HUES6 (cell line): ENCODE data around the gene TMED9.
A peak's percentile ranks its signal among the peaks of the same experiment; 100 is the strongest.

Experiments
- H3K27ac ChIP-seq: 2 replicates; pipeline ENCODE4 v1.7.0; 2013; ENCODE audit warnings: low read depth, mild to moderate bottlenecking, low read length, inconsistent platforms
- H3K27me3 ChIP-seq: 2 replicates; pipeline ENCODE4 v1.6.1; 2013; ENCODE audit warnings: low read length; ENCODE audit not compliant: control insufficient read depth, insufficient read depth
- H3K36me3 ChIP-seq: 2 replicates; pipeline ENCODE4 v1.6.1; 2013; ENCODE audit warnings: low read length; ENCODE audit not compliant: control insufficient read depth, insufficient read depth
- H3K4me1 ChIP-seq: 2 replicates; pipeline ENCODE4 v1.6.1; 2013; ENCODE audit warnings: low read length; ENCODE audit not compliant: control insufficient read depth, insufficient read depth
- H3K4me3 ChIP-seq: 2 replicates; pipeline ENCODE4 v1.5.1; 2013; ENCODE audit warnings: low read depth, low read length
- H3K9ac ChIP-seq: one replicate; pipeline ENCODE4 v1.6.1; 2013; ENCODE audit warnings: mild to moderate bottlenecking, low read length
- H3K9me3 ChIP-seq: 2 replicates; pipeline ENCODE4 v1.6.1; 2013; ENCODE audit warnings: low read depth, low read length; ENCODE audit not compliant: control insufficient read depth, insufficient read depth

The TMED9 gene

DNA sequence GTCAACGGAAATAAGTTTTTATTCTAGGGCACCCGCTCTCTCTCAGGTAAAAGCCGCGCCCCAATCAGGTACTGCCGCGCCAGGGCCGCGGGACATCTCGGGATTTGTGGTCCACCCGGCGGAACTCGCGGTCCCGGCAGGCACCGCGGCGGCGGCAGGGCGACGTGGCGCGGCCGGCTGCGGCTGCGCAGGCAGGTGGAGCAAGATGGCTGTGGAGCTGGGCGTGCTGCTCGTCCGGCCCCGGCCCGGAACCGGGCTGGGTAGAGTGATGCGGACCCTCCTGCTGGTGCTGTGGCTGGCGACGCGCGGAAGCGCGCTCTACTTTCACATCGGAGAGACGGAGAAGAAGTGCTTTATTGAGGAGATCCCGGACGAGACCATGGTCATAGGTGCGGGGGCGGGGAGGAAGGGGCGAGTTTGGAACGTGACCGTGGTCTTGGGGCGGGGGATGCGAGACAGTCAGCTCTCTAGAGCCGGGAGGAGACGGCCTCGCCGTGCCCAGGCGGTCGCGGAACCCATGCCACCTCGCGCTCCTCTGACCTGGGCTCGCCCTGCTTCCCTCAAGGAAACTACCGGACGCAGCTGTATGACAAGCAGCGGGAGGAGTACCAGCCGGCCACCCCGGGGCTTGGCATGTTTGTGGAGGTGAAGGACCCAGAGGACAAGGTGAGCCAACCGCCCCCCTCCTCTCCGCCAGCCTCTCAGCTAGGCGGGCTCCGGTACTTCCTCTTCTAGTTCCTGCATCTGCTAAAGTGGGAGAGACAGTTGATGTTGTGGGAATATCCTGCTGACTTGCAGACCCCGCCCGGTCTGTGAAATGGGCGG, at the start of gene TMED9:
TSS of gene TMED9 (plus strand) at position 194 of the 825 bp plus-strand sequence. CDS start at position 206, 12 bp downstream.
- H3K4me3 ChIP-seq = peak within 1 kb of the TSS; percentile 100
- peak within 1 kb of the TSS; percentile 95 for H3K9ac ChIP-seq
- peaks cover 37% of the 10 kb centered on the region for H3K36me3 ChIP-seq
- H3K9me3 ChIP-seq = no peaks in the 10 kb centered on the region
- H3K27me3 ChIP-seq = peaks cover 15% of the 10 kb centered on the region; the same call in 1 of the 2 replicates
- H3K4me1 ChIP-seq = no peaks in the 10 kb centered on the region
- H3K27ac ChIP-seq = peak within 1 kb of the TSS; percentile 83; the same call in 1 of the 2 replicates

DNA sequence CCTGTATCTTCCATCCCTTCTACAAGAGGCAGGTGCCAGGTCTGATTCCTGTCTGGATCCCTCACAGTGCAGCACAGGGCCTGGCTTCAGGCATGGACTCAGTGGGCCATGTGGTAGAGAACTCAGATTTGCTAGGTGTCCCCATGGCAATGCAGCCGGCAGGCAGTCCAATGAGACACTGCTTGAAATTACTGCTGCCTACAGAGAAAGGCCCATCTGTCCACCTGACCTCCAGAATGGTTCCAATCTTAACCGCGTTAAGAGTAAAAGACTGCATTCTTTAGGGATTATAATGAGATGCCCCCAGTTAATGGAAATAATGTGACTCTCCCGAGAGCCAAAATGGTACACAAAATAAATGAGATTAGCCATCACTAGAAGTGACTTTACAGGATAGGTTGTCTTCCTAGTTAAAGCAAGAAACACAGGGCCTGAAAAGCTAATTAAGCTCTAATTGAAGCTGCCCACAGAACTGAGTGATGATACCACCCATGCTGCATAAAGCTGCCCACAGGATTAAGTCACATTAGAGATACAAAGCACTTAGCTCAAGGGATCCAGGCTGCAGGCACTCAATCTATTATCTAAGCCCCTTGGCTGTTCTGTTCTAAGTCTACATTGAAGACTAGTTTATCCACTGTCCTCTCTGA, 49.1 kb upstream of the TMED9 start:
- Histone ChIP-seq H3K36me3 (peaks cover 25% of the 10 kb centered on the region), H3K9me3 (no peaks in the 10 kb centered on the region), H3K4me1 (peaks cover 16% of the 10 kb centered on the region; the same call in 1 of the 2 replicates), H3K9ac (no peak overlapping the region), H3K27me3 (no peaks in the 10 kb centered on the region), H3K27ac (no peak overlapping the region), H3K4me3 (no peak overlapping the region)

DNA sequence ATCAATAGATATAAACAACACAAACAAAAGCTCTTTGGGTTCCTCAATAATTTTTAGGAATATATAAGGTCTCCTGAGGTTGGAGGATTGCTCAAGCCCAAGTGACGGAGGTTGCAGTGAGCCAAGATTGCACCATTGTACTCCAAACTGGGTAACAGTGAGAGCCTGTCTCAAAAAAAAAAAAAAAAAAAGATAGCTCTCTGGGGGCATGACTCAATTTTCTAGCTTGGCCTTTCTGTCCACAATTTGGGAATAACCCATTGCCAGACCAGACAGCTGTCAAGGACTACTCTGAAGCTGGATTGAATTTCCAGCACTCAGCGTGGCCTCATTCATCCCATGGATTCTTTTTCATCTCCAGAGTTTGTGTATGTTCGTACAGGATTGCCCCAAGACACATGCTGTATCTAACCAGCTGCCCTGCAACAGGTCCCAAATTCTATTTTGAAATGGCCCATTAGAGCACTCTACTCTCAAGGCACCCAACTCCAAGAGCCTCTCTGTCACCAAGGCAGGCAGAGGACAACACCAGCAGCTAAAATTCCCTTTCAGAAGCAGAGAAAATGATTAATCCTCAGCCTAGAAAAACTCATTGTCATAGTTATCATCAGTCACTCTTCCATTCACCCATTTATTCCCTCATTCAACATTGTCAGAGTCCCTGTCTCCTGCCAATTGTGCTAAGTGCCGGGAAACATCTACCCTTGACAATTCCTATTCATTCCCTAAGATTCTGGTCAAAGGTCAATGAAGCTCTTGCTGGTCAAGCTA, 46.3 kb upstream of the TMED9 start:
- H3K27me3 ChIP-seq = no peaks in the 10 kb centered on the region
- H3K4me1 ChIP-seq = peaks cover 12% of the 10 kb centered on the region; the same call in 1 of the 2 replicates
- no peaks in the 10 kb centered on the region for H3K9me3 ChIP-seq
- no peak overlapping the region for H3K4me3 ChIP-seq
- H3K36me3 ChIP-seq = peaks cover 16% of the 10 kb centered on the region
- H3K9ac ChIP-seq = peak overlapping the region; percentile 11
- peak overlapping the region; percentile 50; the same call in 1 of the 2 replicates for H3K27ac ChIP-seq

DNA sequence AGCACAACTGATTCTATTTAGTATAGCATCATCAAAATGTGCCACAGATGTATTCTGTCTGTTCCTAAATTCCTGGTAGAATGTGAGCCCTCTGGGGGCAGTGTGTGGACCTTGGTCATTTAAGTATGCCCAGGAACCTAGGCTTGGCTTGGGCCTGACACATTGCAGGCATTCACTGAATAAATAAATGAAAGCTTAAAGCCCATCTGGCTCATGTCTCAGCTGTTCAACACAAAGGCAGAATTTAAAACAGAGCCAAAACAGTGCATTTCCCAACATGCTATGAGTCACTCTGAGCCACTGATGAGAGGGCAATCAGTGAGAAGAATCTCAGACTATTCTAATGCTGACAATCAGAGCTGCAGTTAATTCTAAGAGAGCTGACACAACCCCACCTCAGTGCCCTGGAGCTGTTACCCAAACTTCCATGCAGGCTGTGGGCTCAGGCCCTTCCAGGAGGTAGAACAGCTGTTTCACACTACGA, 45.7 kb upstream of the TMED9 start:
- Histone ChIP-seq H3K27ac (peak overlapping the region; percentile 50; the same call in 1 of the 2 replicates), H3K4me3 (no peak overlapping the region), H3K27me3 (no peaks in the 10 kb centered on the region), H3K4me1 (peaks cover 12% of the 10 kb centered on the region; the same call in 1 of the 2 replicates), H3K9me3 (no peaks in the 10 kb centered on the region), H3K36me3 (peaks cover 22% of the 10 kb centered on the region), H3K9ac (peak overlapping the region; percentile 30)

DNA sequence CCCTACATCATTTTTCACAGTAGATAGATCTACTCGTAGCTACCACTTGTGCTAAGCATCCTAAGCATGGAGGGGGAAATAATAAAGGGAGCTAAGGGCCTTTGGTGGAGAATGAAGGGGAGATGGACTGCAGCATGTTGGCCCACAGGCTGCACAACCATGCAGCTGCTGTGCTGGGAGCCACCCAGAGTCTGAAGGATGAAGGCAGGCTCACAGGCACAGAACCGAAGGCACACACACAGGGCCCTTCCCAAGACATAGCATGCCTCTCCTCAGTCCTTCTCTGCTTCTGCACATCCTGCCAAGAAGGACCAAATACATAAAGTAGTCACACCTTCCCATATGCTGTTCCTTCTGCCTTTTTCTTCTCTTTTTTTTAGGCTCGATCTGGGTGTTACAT, 44.3 kb upstream of the TMED9 start:
- Histone ChIP-seq H3K4me1 (peaks cover 13% of the 10 kb centered on the region), H3K9ac (no peak overlapping the region), H3K36me3 (peaks cover 29% of the 10 kb centered on the region), H3K4me3 (no peak overlapping the region), H3K9me3 (no peaks in the 10 kb centered on the region), H3K27ac (no peak overlapping the region), H3K27me3 (no peaks in the 10 kb centered on the region)

DNA sequence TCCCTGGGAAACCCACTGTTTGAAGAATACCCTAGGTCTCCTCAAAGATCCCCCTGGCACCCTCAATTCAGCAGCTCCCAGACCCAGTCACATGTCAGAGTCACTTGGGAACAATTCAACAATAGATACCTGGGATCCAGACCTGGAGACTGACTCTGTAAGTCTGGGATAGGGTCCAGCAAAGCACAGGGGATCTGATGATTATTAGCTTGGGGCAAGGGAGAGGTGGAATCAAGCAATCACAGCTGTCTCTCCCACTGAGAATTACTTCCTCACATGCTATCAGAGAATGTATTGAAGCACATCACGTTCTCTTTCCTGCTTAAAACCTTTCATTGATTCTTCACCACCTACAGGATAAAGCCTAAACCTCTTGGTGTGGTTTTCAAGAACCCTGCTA, 43.5 kb upstream of the TMED9 start:
- peaks cover 20% of the 10 kb centered on the region for H3K4me1 ChIP-seq
- H3K27me3 ChIP-seq = no peaks in the 10 kb centered on the region
- H3K27ac ChIP-seq = no peak overlapping the region
- no peak overlapping the region for H3K4me3 ChIP-seq
- no peak overlapping the region for H3K9ac ChIP-seq
- peaks cover 33% of the 10 kb centered on the region for H3K36me3 ChIP-seq
- H3K9me3 ChIP-seq = no peaks in the 10 kb centered on the region

DNA sequence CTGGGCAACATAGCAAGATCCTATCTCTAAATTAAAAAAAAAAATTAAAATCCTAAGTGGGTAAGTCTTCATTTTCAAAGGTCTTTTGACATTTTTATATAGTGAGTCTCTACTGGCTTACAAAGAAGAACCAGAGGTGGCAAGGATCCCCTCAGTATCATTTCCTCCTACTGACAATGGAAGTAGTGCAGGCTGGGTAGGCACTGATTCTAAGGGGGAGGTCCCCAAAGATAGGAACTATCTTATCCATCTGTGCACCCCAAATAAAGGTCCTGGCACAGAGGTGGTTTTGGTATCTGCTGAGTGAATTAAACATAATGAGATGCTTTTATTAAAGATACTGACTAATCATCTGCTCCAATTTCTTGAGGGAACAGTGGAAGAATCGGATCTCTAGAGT, 41.9 kb upstream of the TMED9 start:
- H3K9ac ChIP-seq = no peak overlapping the region
- no peak overlapping the region for H3K27ac ChIP-seq
- peaks cover 33% of the 10 kb centered on the region for H3K36me3 ChIP-seq
- peaks cover 24% of the 10 kb centered on the region for H3K4me1 ChIP-seq
- H3K9me3 ChIP-seq = no peaks in the 10 kb centered on the region
- no peaks in the 10 kb centered on the region for H3K27me3 ChIP-seq
- no peak overlapping the region for H3K4me3 ChIP-seq

DNA sequence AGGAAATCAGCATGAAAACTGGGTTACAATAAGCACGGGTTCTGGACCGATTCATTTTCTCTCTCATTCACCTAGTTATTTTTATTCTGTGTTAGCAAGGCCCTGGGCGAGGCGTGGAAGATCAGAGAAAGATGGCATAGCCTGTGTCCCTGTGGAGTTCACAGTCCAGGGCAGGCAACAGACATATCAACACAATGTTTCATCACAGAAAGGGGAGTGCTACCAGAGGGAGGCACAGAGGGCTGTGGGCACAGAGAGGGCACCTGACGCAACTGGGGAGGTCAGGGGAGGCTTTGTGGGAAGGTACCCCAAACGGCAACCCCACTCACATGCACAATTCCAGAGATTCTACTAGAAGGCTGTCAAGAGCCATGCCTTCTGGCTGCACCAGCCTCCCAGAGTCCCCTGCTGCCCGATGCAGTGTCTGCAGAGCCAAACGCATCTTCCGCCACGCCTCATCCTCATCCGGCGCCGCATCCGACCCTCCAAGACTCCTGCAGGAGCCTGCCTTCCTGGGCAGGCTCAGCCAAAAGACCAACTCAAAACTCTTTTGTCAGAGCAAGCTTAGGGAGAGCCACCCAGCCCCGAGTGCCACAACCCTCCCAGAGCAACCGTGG, 39.1 kb upstream of the TMED9 start:
- Histone ChIP-seq H3K9me3 (no peaks in the 10 kb centered on the region), H3K27me3 (no peaks in the 10 kb centered on the region), H3K9ac (peak overlapping the region; percentile 91), H3K36me3 (peaks cover 33% of the 10 kb centered on the region), H3K4me3 (peak overlapping the region; percentile 98), H3K27ac (peak overlapping the region; percentile 79; the same call in 1 of the 2 replicates), H3K4me1 (peaks cover 18% of the 10 kb centered on the region)

DNA sequence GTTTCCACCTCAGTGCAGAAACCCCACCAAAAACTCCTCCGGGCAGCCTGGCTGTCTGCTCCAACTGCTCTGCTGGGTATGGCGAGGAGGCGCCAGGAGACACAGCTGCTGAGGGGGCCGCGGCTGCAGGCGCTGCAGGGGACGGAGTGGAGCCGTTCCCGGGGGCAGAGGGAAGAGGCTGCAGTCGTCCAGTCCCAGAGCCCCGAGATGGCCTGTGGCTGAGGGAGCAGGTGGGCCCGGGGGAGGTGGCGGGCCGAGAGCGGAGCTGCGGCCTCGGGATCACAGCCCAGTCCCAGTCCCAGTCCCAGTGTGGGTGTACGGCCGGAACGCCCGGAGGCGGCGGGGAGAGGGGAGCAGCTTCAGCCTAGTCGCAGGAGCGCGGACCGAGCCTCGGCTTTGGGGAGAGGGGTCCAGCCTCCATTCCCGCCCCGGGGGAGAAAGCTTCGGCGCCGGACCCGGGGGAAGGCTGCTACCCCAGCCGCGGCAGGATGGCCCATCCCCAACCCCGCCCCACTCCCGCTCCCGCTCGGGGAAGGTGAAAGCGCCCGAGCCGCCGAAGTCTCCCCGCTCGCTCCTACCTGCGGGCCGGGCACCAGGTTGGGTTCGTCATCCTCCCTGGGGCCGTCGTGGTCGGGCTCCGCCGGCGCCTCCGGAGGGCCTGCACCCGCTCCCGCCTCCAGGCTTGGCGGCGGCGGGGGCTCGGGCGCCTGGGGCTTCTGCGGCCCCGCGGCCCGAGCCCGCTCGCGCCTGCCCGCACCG, 38.2 kb upstream of the TMED9 start:
- Histone ChIP-seq H3K4me3 (peak overlapping the region; percentile 98), H3K9me3 (no peaks in the 10 kb centered on the region), H3K27ac (peak overlapping the region; percentile 79; the same call in 1 of the 2 replicates)

More for the DNA sequence above, 38.2 kb upstream of the TMED9 start:
- Histone ChIP-seq H3K9ac (peak overlapping the region; percentile 91), H3K36me3 (peaks cover 31% of the 10 kb centered on the region), H3K4me1 (peaks cover 18% of the 10 kb centered on the region), H3K27me3 (no peaks in the 10 kb centered on the region)
